Measurements from ENCODE around the gene HOXC10.

HOXC10 gene

DNA sequence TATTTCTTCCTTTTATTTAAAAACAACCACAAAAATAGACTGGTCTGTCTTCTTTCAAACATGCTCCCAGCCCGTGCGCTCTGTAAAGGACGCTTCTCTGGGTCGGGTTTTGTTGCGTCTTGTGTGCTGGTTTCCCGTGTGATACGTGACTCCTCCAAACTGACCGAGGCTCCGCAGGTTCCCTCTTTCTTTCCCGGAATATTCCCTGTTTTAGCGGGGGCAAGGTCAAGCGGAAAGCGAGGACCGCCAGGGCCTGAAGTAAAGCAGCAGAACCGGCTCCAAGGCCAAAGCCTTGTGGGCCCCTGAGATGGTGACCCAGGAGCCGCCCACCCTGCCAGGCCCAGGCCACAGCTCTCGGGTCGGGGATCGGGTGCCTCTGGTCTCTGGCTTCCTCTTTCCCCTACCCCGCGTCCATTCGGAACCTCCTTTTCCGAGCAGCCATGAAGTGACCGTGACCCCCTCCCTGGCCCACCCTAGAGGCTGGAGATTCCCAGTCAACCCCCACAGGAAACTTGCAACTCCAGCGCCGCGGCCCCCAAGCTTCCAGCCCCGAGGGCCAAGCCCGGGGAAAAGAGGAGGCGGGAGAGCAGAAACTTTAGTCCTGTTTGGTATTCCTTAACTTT is 885 bp upstream of the HOXC10 start:
- Histone ChIP-seq H3K36me3 (ENCODE audit: insufficient read depth, low read length) (no peaks in the 10 kb centered on the region), H3K4me1 (ENCODE audit: insufficient read depth, low read length, poor library complexity, severe bottlenecking) (peaks cover 46% of the 10 kb centered on the region), H3K4me3 (ENCODE audit: low read length, poor library complexity, severe bottlenecking) (no peak overlapping the region), H2AFZ (ENCODE audit: low read length) (0 out of 2 replicates have a peak overlapping the region, but pooled peaks have one; percentile 65), H3K9me2 (replicated peaks; ENCODE audit: low read depth, low read length) (no peaks in the 10 kb centered on the region), H3K27me3 (ENCODE audit: insufficient read depth, low read length, poor library complexity, severe bottlenecking) (no peaks in the 10 kb centered on the region), H4K20me1 (ENCODE audit: insufficient read depth, low read length, poor library complexity, severe bottlenecking) (no peaks in the 10 kb centered on the region), H3F3A (ENCODE audit: low read depth) (no peaks in the 10 kb centered on the region), H3K4me2 (ENCODE audit: low read depth, low read length, poor library complexity, severe bottlenecking) (no peak overlapping the region), H3K9ac (ENCODE audit: low read depth, low read length, poor library complexity, severe bottlenecking) (peak overlapping the region; percentile 6), H3K79me2 (ENCODE audit: insufficient read depth, low read length) (peaks cover 24% of the 10 kb centered on the region; the same call in 1 of the 2 replicates), H3K9me3 (ENCODE audit: insufficient read depth, low read depth, low read length) (no peaks in the 10 kb centered on the region)
- no peak for TF ChIP-seq EZH2phosphoT487 (IDR thresholded peaks at IDR 0.05; ENCODE audit: borderline replicate concordance)
- TF ChIP-seq, protein P1, sequence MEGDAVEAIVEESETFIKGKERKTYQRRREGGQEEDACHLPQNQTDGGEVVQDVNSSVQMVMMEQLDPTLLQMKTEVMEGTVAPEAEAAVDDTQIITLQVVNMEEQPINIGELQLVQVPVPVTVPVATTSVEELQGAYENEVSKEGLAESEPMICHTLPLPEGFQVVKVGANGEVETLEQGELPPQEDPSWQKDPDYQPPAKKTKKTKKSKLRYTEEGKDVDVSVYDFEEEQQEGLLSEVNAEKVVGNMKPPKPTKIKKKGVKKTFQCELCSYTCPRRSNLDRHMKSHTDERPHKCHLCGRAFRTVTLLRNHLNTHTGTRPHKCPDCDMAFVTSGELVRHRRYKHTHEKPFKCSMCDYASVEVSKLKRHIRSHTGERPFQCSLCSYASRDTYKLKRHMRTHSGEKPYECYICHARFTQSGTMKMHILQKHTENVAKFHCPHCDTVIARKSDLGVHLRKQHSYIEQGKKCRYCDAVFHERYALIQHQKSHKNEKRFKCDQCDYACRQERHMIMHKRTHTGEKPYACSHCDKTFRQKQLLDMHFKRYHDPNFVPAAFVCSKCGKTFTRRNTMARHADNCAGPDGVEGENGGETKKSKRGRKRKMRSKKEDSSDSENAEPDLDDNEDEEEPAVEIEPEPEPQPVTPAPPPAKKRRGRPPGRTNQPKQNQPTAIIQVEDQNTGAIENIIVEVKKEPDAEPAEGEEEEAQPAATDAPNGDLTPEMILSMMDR (conservative IDR thresholded peaks at IDR 0.05; ENCODE audit: low read length) = no peak

GRCh38 chr12:53985692-53985993 is 697 bp downstream of the HOXC10 start:
- no peaks in the 10 kb centered on the region for H3K9me3 ChIP-seq (ENCODE audit: insufficient read depth, low read depth, low read length)
- H3K4me1 ChIP-seq (ENCODE audit: insufficient read depth, low read length, poor library complexity, severe bottlenecking) = peaks cover 46% of the 10 kb centered on the region
- TF ChIP-seq EZH2phosphoT487 (IDR thresholded peaks at IDR 0.05; ENCODE audit: borderline replicate concordance) = no peak
- TF ChIP-seq, protein P1 (conservative IDR thresholded peaks at IDR 0.05; ENCODE audit: low read length) = no peak
- peak overlapping the region; percentile 71 for H3K4me3 ChIP-seq (ENCODE audit: low read length, poor library complexity, severe bottlenecking)
- no peaks in the 10 kb centered on the region for H3K27me3 ChIP-seq (ENCODE audit: insufficient read depth, low read length, poor library complexity, severe bottlenecking)
- no peaks in the 10 kb centered on the region for H4K20me1 ChIP-seq (ENCODE audit: insufficient read depth, low read length, poor library complexity, severe bottlenecking)
- peak overlapping the region; percentile 72 for H3K9ac ChIP-seq (ENCODE audit: low read depth, low read length, poor library complexity, severe bottlenecking)
- no peaks in the 10 kb centered on the region for H3K36me3 ChIP-seq (ENCODE audit: insufficient read depth, low read length)
- H3F3A ChIP-seq (ENCODE audit: low read depth) = no peaks in the 10 kb centered on the region
- H3K4me2 ChIP-seq (ENCODE audit: low read depth, low read length, poor library complexity, severe bottlenecking) = peak overlapping the region; percentile 98
- peaks cover 24% of the 10 kb centered on the region; the same call in 1 of the 2 replicates for H3K79me2 ChIP-seq (ENCODE audit: insufficient read depth, low read length)
- H2AFZ ChIP-seq (ENCODE audit: low read length) = no peak overlapping the region; the same call in 1 of the 2 replicates
- H3K9me2 ChIP-seq (replicated peaks; ENCODE audit: low read depth, low read length) = no peaks in the 10 kb centered on the region

GRCh38 chr12:53985994-53986685 is 1.2 kb downstream of the HOXC10 start:
- no peaks in the 10 kb centered on the region for H3K27me3 ChIP-seq (ENCODE audit: insufficient read depth, low read length, poor library complexity, severe bottlenecking)
- no peak overlapping the region for H2AFZ ChIP-seq (ENCODE audit: low read length)
- H3K9ac ChIP-seq (ENCODE audit: low read depth, low read length, poor library complexity, severe bottlenecking) = peak overlapping the region; percentile 72
- H3K9me2 ChIP-seq (replicated peaks; ENCODE audit: low read depth, low read length) = no peaks in the 10 kb centered on the region
- TF ChIP-seq, protein P1 (conservative IDR thresholded peaks at IDR 0.05; ENCODE audit: low read length) = no peak
- TF ChIP-seq EZH2phosphoT487 (IDR thresholded peaks at IDR 0.05; ENCODE audit: borderline replicate concordance) = no peak
- no peaks in the 10 kb centered on the region for H3F3A ChIP-seq (ENCODE audit: low read depth)
- H3K9me3 ChIP-seq (ENCODE audit: insufficient read depth, low read depth, low read length) = no peaks in the 10 kb centered on the region
- peaks cover 24% of the 10 kb centered on the region; the same call in 1 of the 2 replicates for H3K79me2 ChIP-seq (ENCODE audit: insufficient read depth, low read length)
- H3K4me1 ChIP-seq (ENCODE audit: insufficient read depth, low read length, poor library complexity, severe bottlenecking) = peaks cover 48% of the 10 kb centered on the region
- H3K36me3 ChIP-seq (ENCODE audit: insufficient read depth, low read length) = no peaks in the 10 kb centered on the region
- no peaks in the 10 kb centered on the region for H4K20me1 ChIP-seq (ENCODE audit: insufficient read depth, low read length, poor library complexity, severe bottlenecking)
- peak overlapping the region; percentile 98 for H3K4me2 ChIP-seq (ENCODE audit: low read depth, low read length, poor library complexity, severe bottlenecking)
- peak overlapping the region; percentile 71 for H3K4me3 ChIP-seq (ENCODE audit: low read length, poor library complexity, severe bottlenecking)

Data from Loucy (cell line).